ENCODE data around the gene ZYX. TPM values are rescaled to one million over a fixed set of nuclear protein-coding genes. Genes with fewer than 3 reads are reported as not detected.
A peak's percentile ranks its signal among the peaks of the same experiment; 100 is the strongest.
"Not testable (repeated sequence)": the region's sequence is repeated elsewhere in the genome, so short reads cannot be mapped to it uniquely, and the experiment has no call there.

ZYX gene
- total RNA-seq, 1 experiment from 2014 or later: 128 TPM

DNA sequence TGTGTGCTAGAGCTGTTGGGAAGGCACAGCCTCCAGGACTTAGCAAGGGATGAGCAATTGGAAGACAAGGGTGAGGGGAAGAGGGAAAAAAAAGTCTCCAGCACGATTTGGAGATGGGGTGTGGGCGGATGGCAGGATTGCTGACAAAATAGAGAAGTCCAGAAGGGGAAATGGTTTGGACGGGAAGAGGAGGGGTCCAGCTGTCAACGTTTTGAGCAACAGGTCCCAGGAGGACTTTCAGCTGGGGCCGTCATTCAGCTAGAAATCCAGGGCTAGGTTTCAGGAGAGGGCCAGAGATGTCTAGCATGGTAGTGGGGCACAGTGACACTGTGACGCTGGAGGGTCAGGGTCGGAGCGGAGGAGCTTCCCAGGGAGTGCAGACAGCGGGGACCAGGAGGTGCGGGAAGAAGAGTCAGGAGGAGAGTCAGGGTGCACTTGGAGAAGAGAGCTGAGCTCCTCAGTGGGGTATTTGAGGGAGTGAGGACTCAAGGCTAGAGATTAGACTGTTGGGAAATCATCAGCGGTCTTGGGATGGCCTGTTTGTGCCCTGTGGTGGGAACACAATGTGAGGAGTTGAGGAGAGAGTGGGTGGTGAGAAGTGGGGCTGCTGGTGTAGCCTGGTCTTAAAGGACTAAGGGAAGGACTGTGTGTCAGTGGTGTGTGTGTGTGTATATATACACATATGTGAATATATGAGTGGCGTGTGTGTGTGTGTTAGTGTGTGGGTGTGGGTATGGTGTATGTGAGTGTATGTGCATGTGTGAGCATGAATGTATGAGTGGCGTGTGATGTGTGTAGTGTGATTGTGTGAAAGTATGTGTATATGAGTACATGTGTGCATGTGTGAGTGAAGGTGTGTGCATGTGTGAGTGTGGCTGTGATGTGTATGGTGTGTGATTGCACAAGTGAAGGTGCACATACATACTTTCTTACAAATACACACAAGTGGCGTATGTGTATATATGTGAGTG, 3.8 kb downstream of the ZYX start:
- peak; percentile 12 for DNase-seq (ENCODE audit: low read depth)

DNA sequence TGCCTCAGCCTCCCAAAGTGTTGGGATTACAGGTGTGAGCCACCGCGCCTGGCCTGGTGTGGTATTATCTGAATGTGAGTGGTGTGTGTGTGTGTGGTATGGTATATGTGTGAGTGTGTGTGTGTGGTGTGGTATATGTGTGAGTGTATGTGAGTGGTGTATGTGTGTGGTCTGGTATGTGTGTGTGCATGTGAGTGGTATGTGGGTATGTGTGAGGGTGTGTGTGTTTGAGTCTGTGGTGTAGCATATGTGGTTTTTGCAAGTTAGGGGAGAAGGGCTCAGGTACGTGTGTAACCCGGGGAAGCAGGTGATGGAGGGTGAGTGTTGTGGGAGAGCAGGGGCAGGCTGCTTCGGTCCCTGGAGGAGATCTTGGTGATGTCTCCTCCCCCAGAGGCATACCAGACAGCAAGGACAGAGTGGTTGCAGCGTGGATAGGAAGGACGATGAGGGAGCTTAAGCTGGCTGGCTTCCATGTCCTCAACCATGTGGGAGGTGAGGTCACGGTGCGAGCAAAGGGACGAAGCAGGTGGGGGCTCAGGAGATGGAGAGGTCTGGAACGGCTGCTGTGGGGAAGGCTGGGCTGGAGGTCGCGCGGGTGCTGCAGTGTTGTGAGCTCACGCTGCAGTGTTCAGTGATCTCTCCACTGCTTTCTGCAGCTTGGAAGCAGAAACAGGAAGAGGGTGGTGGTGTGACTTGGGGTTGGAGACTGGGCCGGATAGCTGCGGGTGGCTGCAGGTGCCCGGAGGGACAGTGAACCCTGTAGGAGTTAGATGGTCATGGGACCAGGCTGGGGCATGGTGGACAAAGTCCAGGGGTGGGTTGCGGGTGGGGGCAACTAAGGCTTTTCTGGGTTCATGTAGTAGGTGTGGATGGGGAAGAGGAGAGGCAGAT, 5.0 kb downstream of the ZYX start:
- peak; percentile 29 for DNase-seq (ENCODE audit: low read depth)

DNA sequence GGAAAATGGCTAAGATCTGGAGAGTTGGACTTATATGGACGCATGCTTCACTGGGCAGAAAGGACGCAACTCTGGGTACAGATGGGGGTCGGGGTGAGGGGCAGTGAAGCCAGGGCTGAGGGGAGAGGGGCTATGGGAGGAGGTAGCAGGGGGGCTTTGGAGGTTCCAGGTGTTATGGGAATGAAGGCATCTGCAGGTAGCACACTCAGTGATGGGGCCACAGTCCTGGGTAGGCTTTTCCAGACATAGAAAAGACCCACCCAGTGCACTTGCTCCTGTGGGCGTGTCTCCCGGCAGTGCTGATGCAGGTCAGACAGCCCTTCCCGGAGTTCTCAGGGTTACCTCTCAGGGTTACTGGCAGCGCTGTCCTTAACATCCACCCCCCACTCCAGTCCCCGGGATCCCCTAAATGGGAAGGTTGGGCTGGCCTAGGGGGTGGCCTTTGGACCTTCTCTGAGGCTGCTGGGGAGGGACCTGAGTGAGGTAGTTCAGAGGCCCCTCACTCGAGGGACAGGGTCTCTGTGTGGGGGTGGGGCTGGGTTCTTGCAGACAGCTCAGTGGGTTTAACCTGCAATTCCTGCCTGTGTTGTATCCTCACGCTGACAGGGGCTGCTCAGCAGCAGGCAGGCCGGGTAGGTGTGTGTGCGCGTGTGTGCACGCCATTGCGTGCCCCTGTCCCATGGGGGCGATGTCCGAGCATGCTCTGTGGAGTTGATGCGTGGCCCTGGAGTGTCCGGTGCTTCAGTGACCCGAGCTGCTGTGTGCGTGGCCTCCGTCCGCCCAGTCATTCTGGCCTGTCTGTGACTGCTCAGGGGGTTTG, 6.2 kb downstream of the ZYX start:
- peak; percentile 37 for DNase-seq (ENCODE audit: low read depth)

DNA sequence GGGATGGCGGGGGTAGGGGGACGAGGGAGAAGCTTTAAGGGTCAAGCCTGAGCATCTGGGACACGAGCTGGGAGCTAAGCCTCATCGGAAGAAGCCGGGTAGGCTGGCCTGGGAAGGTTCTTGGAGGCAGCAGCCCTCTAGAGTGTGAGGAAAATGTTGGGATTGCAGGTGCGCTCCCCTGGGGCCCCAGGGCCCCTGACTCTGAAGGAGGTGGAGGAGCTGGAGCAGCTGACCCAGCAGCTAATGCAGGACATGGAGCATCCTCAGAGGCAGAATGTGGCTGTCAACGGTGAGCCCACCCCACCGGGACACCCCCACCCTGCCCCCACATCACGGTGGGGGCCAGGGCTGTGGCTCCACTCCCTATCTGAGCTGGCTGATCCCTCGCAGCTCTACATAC, 6.9 kb downstream of the ZYX start:
- no peak for DNase-seq (ENCODE audit: low read depth)

DNA sequence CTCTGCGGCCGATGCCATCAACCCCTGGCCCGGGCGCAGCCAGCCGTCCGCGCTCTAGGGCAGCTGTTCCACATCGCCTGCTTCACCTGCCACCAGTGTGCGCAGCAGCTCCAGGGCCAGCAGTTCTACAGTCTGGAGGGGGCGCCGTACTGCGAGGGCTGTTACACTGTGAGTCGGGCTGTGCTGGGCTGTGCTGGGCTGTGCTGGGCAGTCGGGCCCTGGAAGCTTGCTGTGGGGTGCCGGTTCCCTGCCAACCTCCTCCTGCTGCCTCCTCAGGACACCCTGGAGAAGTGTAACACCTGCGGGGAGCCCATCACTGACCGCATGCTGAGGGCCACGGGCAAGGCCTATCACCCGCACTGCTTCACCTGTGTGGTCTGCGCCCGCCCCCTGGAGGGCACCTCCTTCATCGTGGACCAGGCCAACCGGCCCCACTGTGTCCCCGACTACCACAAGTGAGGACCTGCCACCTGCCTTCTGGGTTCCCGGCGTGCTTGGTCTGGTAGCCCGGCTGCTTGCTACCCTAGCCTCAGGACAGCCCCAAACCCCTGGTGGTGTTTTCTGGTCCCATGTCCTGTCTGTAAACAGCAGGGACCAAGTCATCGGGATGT, 7.5 kb downstream of the ZYX start:
- peak; percentile 23 for DNase-seq (ENCODE audit: low read depth)

DNA sequence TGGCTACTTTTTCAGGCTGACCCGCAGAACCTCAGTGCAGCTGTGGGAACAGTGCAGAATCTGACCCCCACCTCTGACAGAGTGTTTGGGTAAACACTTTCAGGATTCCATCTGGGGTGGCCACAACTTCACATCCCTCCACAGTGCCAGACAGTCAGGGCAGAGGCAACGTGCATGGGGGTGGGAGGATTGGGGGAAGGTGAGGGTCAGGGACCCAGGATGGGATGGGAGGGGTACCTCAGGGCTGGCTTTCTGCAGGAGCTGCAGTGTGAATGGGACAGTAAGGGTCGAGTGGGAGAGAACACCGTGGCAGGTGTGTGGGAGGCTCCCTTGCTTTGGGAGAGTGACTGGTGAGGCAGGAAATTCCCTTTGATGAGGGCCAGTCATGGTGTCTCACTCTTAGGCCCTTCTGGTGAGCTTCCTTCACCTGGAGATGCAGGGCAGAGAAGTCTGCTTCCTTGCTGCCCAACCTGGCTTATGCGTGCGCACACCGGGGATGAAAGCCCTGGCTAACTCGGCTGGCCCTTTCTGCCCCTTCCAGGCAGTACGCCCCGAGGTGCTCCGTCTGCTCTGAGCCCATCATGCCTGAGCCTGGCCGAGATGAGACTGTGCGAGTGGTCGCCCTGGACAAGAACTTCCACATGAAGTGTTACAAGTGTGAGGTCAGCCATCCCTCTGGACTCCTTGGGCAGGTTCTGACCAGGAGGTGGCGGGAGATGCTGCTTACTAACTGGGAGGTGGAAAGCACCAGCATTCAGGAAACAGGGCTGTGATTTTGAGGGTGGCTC, 8.4 kb downstream of the ZYX start:
- DNase-seq (ENCODE audit: low read depth): peak; percentile 26

DNA sequence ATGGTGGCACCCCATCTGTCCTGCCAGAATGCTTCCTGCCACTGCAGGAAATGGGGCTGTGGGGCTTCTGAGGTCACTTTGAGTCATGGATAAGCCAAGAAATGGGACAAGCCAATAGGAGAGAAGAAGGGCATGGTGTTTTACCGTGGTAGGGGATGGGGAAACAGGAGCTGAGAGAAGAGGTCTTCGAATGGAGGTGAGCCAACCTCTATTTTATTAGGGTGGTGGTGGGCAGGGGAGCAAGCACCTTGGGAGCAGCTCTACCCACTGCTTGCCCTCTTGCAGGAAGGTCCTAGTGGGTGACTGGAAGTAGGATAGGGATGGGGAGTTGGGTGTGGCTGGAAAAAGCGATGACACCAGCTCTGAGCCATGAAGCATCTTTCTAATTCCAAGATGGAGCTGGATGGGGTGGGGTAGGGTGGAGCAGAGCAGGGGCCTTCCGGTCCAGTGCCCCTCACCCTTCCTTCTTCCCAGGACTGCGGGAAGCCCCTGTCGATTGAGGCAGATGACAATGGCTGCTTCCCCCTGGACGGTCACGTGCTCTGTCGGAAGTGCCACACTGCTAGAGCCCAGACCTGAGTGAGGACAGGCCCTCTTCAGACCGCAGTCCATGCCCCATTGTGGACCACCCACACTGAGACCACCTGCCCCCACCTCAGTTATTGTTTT, 9.1 kb downstream of the ZYX start:
- DNase-seq (ENCODE audit: low read depth): peak; percentile 28

DNA sequence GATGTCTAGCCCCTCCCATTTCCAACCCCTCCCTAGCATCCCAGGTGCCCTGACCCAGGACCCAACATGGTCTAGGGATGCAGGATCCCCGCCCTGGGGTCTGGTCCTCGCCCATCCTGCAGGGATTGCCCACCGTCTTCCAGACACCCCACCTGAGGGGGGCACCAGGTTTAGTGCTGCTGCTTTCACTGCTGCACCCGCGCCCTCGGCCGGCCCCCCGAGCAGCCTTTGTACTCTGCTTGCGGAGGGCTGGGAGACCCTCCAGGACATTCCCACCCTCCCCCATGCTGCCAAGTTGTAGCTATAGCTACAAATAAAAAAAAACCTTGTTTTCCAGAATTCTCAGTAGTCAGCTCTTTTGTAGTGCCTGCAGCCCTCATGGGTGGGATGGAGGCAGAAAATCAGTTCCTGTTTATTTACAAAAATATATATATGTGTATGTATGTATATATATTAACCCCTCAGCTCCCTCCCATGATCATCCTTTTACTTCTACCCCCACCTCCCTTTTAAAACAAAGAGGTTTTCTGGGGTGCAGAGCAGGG, 9.7 kb downstream of the ZYX start:
- no peak for DNase-seq (ENCODE audit: low read depth)

DNA sequence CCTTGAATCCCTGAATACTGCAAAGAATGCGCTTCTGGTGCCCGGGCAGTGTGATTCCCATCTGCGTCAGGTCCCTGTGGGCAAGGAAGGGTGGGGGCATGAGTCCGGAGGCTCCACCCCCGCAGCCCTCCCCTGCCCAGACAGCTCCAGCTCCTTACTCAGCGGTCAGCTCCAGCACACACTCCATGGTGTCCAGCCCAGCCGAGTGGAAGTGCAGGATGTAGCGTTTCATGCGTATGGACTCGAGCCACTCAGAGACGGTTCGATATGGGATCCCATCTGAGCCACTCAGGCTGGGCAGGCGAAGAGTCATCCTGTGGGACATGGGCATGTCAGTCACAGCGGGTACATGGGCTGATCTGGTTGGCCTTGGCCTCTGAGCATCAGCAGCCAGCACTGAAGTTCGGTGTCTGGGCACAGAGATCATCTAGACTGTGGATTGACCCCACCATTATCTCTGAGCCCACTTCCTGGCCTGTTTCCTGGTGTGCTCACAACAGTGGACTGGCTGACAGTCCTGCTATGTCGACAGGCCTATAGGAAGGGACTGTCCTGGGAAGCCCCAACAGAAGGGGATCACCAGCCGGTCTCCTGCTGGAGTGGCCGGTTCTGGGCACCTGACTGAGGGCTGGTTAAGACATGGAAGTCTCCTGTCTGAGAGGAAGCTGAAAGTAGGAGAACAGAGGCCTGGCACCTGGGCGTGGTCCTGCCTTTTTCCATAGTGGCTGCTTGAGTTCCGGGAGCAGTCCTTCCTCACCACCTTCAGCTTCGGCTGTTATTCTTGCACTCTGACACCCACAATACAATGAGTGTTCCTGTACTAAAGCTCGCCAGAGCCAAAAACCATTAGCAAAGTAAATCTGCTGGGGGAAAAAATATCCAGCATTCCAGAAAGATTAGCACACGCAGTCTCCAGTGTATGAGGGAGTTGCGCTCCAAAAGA, 10.6 kb downstream of the ZYX start:
- DNase-seq (ENCODE audit: low read depth): peak; percentile 82

DNA sequence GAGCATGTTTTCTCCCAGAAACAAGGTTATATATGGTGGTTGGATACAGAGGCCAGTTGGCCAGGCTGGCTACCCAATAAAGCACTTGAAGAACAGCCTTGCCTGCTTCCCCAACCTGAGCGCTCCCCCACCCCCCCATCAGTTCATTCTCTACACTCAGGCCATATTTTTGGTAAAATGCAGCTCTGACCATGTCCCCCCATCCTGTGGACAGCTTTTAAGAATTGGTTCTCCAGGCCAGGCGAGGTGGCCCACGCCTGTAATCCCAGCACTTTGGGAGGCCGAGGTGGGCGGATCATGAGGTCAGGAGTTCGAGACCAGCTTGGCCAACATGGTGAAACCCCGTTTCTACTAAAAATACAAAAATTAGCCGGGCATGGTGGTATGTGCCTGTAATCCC, 11.3 kb downstream of the ZYX start:
- DNase-seq (ENCODE audit: low read depth): not testable (repeated sequence)

DNA sequence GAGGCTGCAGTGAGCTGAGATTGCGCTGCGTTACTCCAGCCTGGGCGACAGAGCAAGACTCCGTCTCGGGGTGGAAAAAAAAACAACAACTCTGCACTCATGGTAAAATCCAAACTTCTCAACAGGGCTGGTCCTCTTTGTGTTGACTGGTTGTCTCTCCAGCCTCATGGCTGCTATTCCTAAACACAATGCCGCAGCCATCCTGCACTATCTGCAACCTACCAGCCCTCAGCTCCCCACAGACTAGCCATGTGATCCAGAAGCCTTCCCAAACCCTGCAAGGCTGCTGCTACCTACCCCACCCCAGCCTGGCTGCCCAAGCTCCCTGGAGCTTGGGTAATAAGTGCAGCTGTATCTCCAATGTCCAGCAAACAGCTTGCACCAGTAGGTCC, 11.7 kb downstream of the ZYX start:
- DNase-seq (ENCODE audit: low read depth): no peak

DNA sequence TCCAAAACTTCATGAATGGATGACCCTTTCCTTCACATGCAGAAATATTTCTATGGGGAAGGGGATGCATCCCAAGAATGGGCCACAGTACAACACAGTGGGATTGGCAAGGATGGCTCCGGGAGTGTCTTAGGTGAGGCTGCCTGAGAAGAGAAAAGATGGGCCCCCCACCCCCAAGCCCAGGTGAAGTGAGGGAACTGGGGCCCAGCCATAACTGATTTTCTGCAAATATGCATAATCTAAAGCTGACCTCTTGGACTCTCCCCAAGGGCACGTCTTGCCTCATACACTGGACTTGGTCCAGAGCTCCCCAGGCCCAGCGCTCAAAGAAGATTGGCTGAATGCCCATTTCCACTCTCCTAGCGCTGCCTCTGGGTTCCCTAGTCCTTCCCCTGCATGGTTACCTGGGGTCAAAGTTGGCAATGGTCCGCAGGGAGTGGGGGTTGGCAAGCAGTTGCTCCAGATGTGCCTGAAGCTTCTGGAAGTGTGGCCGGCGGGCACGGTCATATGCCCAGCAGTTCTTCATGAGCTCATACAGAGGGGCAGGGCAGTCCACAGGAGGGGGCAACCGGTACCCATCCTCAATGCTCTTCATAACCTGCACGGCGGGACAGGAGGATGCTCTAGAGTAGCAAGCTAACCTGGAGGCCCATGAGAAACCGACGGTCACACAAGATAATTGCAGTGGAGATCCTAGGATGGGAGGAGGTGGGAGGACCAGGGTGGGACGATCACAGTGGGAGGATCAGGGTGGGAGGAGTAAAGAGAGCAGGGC, 12.3 kb downstream of the ZYX start:
- no peak for DNase-seq (ENCODE audit: low read depth)

DNA sequence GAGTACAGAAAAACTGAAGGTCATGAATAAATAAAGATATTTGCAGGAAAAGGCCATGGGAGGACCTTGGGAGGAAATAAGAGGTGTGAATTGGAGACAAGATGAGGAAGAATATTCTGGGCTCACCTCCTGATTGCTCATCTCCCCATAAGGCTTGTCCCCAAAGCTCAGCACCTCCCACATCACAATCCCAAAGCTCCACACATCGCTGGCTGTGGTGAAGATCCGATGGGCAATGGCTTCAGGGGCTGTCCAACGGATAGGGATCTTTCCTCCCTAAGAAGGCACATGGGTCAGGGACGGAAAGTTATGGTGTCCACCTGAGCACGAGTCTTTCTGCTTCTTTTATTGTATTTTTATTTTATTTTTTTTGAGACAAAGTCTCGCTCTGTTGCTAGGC, 12.9 kb downstream of the ZYX start:
- no peak for DNase-seq (ENCODE audit: low read depth)

DNA sequence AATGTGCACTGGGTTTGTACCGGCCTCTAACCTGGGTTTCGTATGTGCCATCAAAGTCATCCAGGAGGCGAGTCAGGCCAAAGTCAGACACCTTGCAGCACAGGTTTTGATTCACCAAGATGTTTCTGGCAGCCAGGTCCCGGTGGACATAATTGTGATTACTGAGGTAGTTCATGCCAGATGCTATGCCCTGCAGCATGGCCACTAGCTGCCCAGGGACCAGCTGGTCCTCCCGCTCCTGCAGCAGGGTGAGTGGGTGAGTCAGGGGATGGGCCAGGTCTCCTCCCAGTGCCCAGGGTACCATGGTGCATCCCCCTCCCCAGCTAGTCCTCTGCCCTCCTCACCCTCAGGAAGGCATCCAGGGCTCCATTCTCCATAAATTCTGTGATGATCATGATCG, 13.6 kb downstream of the ZYX start:
- DNase-seq (ENCODE audit: low read depth): no peak

DNA sequence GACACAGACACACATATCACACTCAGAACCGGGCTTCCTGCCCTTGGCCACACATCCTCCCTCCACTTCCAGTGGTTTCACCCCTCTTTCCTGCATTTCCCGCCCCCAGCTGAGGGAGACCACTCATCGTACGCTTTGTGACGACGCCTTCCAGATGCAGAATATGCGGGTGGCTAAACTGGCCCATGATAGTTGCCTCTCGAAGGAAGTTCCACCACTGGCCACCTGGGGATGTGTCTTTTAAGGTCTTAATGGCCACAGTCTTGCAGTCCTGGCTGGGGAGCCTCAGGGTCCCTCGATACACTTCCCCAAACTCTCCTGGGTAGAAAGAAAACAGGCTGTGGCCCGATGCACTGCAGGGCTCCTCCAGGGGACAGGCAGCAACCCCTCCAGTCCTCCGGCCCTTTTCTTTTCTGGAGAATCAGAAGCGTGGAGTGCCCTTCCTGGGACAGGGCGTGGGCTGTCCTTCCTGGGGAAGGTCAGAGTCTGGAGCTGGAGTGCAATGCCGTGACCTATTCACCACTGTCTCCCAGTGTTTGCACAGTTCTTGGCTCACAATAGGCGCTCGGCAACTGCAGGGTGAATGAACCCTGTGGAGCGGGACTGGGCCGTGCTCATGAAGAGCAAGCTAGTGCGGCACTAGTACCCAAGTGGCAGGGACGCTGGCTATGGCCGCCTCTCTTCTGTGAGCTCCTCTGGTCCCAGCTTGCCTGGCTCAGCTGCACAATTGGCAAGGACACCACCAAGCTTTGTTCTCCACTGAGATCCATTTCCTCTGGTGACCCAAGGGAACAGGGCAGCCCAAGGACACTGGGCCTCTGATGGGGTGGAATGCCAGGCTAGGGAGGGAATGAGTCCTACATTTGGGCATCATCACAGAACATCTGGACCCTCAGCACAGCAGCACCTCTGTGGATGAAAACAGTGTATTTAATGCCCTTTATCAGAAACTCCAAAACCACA, 14.3 kb downstream of the ZYX start:
- DNase-seq (ENCODE audit: low read depth): no peak

DNA sequence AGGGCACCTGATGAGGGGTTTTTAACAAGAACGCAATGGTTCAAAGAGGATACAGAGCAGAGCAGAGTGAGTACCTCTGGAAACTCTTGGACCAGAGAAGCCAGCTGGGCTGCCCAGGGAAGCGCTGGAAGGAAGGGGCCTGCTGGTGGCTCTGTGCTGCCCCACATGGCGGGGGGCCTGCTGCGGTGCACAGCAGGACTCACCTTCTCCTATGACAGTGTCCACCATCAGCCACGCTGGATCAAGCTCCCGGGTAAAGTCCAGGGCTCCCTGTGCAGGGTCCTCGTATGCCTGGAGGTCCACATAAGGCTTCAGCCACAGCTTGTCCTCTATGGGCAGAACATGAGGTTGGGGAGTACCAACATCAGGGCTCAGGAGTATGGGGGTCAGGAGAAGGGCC, 15.0 kb downstream of the ZYX start:
- no peak for DNase-seq (ENCODE audit: low read depth)
